Breast epithelium (tissue), 4 donors: Measurements from ENCODE around the gene KIZ. TPM values are rescaled to one million over a fixed set of nuclear protein-coding genes. Genes with fewer than 3 reads are reported as not detected.

ENCODE experiments used
- DNase-seq, 2 donors: peaks; one replicate each; pipeline ENCODE4 v3.0.0-alpha.2; 2019; ENCODE audit warnings: low spot score in 2 of 2
- H3K27ac ChIP-seq, 2 donors: fragments of 200-600 bp; sonication (generic) in 1 of 2; one replicate each; pipeline ENCODE4 v1.5.1; 2016 to 2019; ENCODE audit warnings: mild to moderate bottlenecking in 1 of 2
- H3K27me3 ChIP-seq, 2 donors: fragments of 200-600 bp; sonication (generic) in 1 of 2; one replicate each; pipeline versions ENCODE4 v1.5.1 to v1.6.0; 2017 to 2019; ENCODE audit warnings: control low read depth in 1 of 2, mild to moderate bottlenecking in 1 of 2
- H3K36me3 ChIP-seq: fragments of 200-600 bp; one replicate; pipeline ENCODE4 v1.5.1; 2019
- H3K4me1 ChIP-seq, 2 donors: fragments of 200-600 bp; sonication (generic); one replicate each; pipeline ENCODE4 v1.5.1; 2016 to 2019; ENCODE audit warnings: control low read depth in 1 of 2
- H3K4me3 ChIP-seq, 3 donors: fragments of 200-600 bp; sonication (generic); 1 replicate in 2 of 3; 2 replicates in 1 of 3; pipeline ENCODE4 v1.5.1; 2016 to 2019; ENCODE audit warnings: mild to moderate bottlenecking in 3 of 3, moderate library complexity in 2 of 3
- H3K9me3 ChIP-seq, 2 donors: fragments of 200-600 bp; sonication (generic) in 1 of 2; one replicate each; pipeline ENCODE4 v1.5.1; 2016 to 2019; ENCODE audit warnings: control low read depth in 1 of 2
- POLR2A ChIP-seq: fragments of 450-650 bp; IDR thresholded peaks from one replicate; pipeline ENCODE4 v1.6.1; 2016; ENCODE audit warnings: antibody characterized with exemption, mild to moderate bottlenecking, moderate library complexity
- POLR2AphosphoS5 ChIP-seq, 3 donors: sonication (generic); formaldehyde crosslinking; IDR thresholded peaks; one replicate each; pipeline ENCODE4 v1.6.1; 2017; ENCODE audit warnings: antibody characterized with exemption in 3 of 3
- intact Hi-C: fragments of 100-400 bp; cut with DNase I; formaldehyde crosslinking; loops from one replicate; pipeline ENCODE4 v1.15.1; 2023; ENCODE audit warnings: low total_unique reads
- total RNA-seq, 3 donors: library from RNA; depleted of rRNA; stranded (reverse); fragments of >200 nt; gene quantifications; one replicate each; pipeline ENCODE4 v1.1.0, GENCODE V29; 2016
- TF ChIP-seq, protein P1 (sequence below), 3 donors: fragments of 450-650 bp; IDR thresholded peaks; one replicate each; pipeline ENCODE4 v1.5.1; 2016 to 2017; ENCODE audit warnings: antibody characterized with exemption in 3 of 3, mild to moderate bottlenecking in 3 of 3, moderate library complexity in 3 of 3

KIZ gene
- total RNA-seq, 3 donors from 2014 or later: 29.8 to 46.2 (median 45.9) TPM

DNA sequence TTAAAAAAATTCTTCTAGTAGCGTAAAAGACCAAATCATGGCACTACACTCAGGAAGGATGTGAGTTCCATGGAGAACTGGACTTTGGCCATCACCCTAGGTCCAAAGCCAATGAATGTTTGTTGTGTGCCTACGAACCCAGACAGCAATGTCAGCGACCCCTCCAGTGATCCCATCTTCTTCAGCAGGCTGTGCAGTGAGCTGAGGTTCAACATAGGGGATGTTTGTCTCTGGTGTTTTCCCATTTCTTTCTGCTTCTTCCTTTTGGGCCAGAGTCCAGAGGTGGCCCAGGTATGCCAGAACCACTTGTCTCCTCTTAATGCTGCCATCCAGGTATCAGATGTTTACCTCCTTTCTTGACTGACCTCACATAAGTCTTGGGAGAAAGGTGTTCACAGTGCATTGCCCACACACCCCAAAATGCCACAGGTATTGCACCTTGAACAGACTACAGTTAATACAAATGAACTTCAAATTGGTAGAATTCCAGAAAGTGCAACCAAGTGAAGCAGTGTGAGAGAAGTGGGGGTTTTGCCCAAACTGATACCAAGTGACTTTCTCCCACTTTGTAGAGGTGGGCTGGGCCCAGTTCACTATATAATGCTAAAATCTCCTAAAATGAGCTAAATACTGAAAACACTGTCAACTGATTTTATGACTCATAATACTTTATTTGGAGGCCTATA is 14.1 kb downstream of the KIZ start:
- no peaks in the 10 kb centered on the region for H3K4me1 ChIP-seq
- H3K27me3 ChIP-seq: no peaks in the 10 kb centered on the region
- no peak overlapping the region for H3K4me3 ChIP-seq
- DNase-seq: no peak
- intact Hi-C loops: no loop called here
- H3K27ac ChIP-seq: no peak overlapping the region
- TF ChIP-seq POLR2A (no peak), POLR2AphosphoS5 (IDR thresholded peaks at IDR 0.05) (no peak)
- TF ChIP-seq, protein P1, sequence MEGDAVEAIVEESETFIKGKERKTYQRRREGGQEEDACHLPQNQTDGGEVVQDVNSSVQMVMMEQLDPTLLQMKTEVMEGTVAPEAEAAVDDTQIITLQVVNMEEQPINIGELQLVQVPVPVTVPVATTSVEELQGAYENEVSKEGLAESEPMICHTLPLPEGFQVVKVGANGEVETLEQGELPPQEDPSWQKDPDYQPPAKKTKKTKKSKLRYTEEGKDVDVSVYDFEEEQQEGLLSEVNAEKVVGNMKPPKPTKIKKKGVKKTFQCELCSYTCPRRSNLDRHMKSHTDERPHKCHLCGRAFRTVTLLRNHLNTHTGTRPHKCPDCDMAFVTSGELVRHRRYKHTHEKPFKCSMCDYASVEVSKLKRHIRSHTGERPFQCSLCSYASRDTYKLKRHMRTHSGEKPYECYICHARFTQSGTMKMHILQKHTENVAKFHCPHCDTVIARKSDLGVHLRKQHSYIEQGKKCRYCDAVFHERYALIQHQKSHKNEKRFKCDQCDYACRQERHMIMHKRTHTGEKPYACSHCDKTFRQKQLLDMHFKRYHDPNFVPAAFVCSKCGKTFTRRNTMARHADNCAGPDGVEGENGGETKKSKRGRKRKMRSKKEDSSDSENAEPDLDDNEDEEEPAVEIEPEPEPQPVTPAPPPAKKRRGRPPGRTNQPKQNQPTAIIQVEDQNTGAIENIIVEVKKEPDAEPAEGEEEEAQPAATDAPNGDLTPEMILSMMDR (IDR thresholded peaks at IDR 0.05): no peak
- H3K9me3 ChIP-seq: no peaks in the 10 kb centered on the region
- H3K36me3 ChIP-seq: no peaks in the 10 kb centered on the region

DNA sequence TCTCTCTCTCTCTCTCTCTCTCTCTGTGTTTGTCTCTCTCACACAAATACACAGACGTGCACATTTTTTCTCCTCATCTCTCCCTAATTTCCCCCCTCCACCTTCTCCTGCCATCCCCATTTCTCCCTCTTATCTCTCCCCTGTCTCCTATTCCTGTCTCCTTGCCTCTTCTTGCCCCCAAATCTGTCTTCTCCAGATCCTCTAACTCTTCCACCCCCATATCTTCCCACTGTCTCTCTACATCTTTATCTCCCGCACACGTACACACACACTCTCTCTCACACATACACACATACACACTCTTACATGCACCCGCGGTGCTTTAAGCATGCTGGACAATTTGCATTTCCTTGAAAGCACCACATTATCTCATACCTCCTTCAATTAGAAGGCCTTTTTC is 15.9 kb downstream of the KIZ start:
- TF ChIP-seq, protein P1 (IDR thresholded peaks at IDR 0.05): no peak
- TF ChIP-seq POLR2AphosphoS5 (IDR thresholded peaks at IDR 0.05) (no peak), POLR2A (no peak)
- DNase-seq: no peak
- no peaks in the 10 kb centered on the region for H3K4me1 ChIP-seq
- no peaks in the 10 kb centered on the region for H3K27me3 ChIP-seq
- intact Hi-C loops: no loop called here
- H3K27ac ChIP-seq: no peak overlapping the region
- no peaks in the 10 kb centered on the region for H3K36me3 ChIP-seq
- H3K9me3 ChIP-seq: no peaks in the 10 kb centered on the region
- H3K4me3 ChIP-seq: no peak overlapping the region

GRCh38 chr20:21143194-21143890 is 17.5 kb downstream of the KIZ start:
- TF ChIP-seq POLR2AphosphoS5 (IDR thresholded peaks at IDR 0.05): no peak
- no peak for TF ChIP-seq POLR2A
- TF ChIP-seq, protein P1 (IDR thresholded peaks at IDR 0.05): no peak
- no peak for DNase-seq
- H3K9me3 ChIP-seq: no peaks in the 10 kb centered on the region
- H3K36me3 ChIP-seq: no peaks in the 10 kb centered on the region
- no peak overlapping the region for H3K4me3 ChIP-seq
- H3K27me3 ChIP-seq: no peaks in the 10 kb centered on the region
- H3K4me1 ChIP-seq: no peaks in the 10 kb centered on the region
- intact Hi-C loops: no loop called here
- H3K27ac ChIP-seq: no peak overlapping the region

DNA sequence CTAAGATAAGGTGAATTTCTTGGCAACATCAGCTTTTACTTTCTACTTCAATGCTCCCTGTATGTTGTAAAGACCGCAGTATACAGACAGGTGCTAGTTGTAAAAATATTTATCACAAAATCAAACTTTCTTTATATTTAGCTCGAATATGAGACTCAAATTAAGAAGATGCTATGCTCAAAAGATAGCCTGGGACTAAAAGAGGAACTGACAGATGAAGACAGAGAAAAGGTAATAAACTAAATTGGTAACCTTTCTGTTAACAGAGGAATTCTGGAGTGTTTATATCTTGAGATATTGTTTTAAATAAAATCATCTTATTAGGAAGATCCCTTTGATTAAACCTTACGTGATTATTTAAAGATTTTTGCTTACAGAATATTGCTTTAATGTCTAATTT is 19.5 kb downstream of the KIZ start:
- H3K36me3 ChIP-seq: no peaks in the 10 kb centered on the region
- intact Hi-C loops: no loop called here
- H3K27me3 ChIP-seq: no peaks in the 10 kb centered on the region
- TF ChIP-seq POLR2A: no peak
- TF ChIP-seq POLR2AphosphoS5 (IDR thresholded peaks at IDR 0.05): no peak
- TF ChIP-seq, protein P1 (IDR thresholded peaks at IDR 0.05): no peak
- H3K4me3 ChIP-seq: no peak overlapping the region
- no peaks in the 10 kb centered on the region for H3K4me1 ChIP-seq
- no peak overlapping the region for H3K27ac ChIP-seq
- DNase-seq: no peak
- no peaks in the 10 kb centered on the region for H3K9me3 ChIP-seq

- no peak overlapping the region for H3K4me3 ChIP-seq
- no peak for DNase-seq
- TF ChIP-seq POLR2A (no peak), POLR2AphosphoS5 (IDR thresholded peaks at IDR 0.05) (no peak)
- TF ChIP-seq, protein P1 (IDR thresholded peaks at IDR 0.05): no peak
- H3K9me3 ChIP-seq: no peaks in the 10 kb centered on the region
- H3K27ac ChIP-seq: no peak overlapping the region
- no peaks in the 10 kb centered on the region for H3K27me3 ChIP-seq
- H3K4me1 ChIP-seq: no peaks in the 10 kb centered on the region
- intact Hi-C loops: no loop called here
- H3K36me3 ChIP-seq: no peaks in the 10 kb centered on the region
These were observed 20.3 kb downstream of the KIZ start for GRCh38 chr20:21146215-21146614.
